Measurements from ENCODE around the gene RXRB. TPM values are rescaled to one million over a fixed set of nuclear protein-coding genes. Genes with fewer than 3 reads are reported as not detected.
A peak's percentile ranks its signal among the peaks of the same experiment; 100 is the strongest.
"Not testable (repeated sequence)": the region's sequence is repeated elsewhere in the genome, so short reads cannot be mapped to it uniquely, and the experiment has no call there.

RXRB gene
- total RNA-seq, 1 donor = 23.4 TPM

GRCh38 chr6:33164665-33165373, 35.6 kb downstream of the RXRB start:
- no peak for DNase-seq (ENCODE audit: low read depth in 2 of 3, low spot score in 2 of 3)

GRCh38 chr6:33164176-33164575, 36.3 kb downstream of the RXRB start:
- DNase-seq (ENCODE audit: low read depth in 2 of 3, low spot score in 2 of 3) = no peak

- no peak for DNase-seq (ENCODE audit: low read depth in 2 of 3, low spot score in 2 of 3)
Observed at GRCh38 chr6:33163540-33163939, 36.9 kb downstream of the RXRB start.

GRCh38 chr6:33161354-33162331, 38.8 kb downstream of the RXRB start:
- DNase-seq (ENCODE audit: low read depth in 2 of 3, low spot score in 2 of 3) = peak; percentile 63 to 77 (median 70)

GRCh38 chr6:33160728-33161344, 39.6 kb downstream of the RXRB start:
- DNase-seq (ENCODE audit: low read depth in 2 of 3, low spot score in 2 of 3) = peak in 2 of 3 donors; percentile 26 to 42

GRCh38 chr6:33160096-33160495, 40.4 kb downstream of the RXRB start:
- DNase-seq (ENCODE audit: low read depth in 2 of 3, low spot score in 2 of 3) = no peak

- no peak for DNase-seq (ENCODE audit: low read depth in 2 of 3, low spot score in 2 of 3)
Observed at GRCh38 chr6:33156964-33157363, 43.5 kb downstream of the RXRB start.

GRCh38 chr6:33156561-33156960, 43.9 kb downstream of the RXRB start:
- no peak for DNase-seq (ENCODE audit: low read depth in 2 of 3, low spot score in 2 of 3)

- DNase-seq (ENCODE audit: low read depth in 2 of 3, low spot score in 2 of 3) = no peak
Observed at GRCh38 chr6:33154349-33154748, 46.1 kb downstream of the RXRB start.

GRCh38 chr6:33151050-33151449, 49.4 kb downstream of the RXRB start:
- no peak for DNase-seq (ENCODE audit: low read depth in 2 of 3, low spot score in 2 of 3)

- DNase-seq (ENCODE audit: low read depth in 2 of 3, low spot score in 2 of 3) = not testable (repeated sequence)
Observed at GRCh38 chr6:33150560-33150959, 49.9 kb downstream of the RXRB start.

- DNase-seq (ENCODE audit: low read depth in 2 of 3, low spot score in 2 of 3) = peak in 2 of 3 donors; percentile 27 to 43
Observed at GRCh38 chr6:33147807-33148666, 52.4 kb downstream of the RXRB start.

- peak in 2 of 3 donors; percentile 71 to 82 for DNase-seq (ENCODE audit: low read depth in 2 of 3, low spot score in 2 of 3)
Observed at GRCh38 chr6:33144373-33144772, 56.1 kb downstream of the RXRB start.

Small RNAs within 50 kb of the gene (small RNA-seq; reads per million reads assigned to genes)
- gene MIR219A1 (3.7 reads per million, percentile 83 among the genes with 10 or more reads in this experiment), gene RNY4P10 (not detected)

Other genes with a start within 250 kb of the RXRB start
- gene HLA-DMA, start 247.6 kb downstream of the RXRB start, total RNA-seq = 156 TPM
- gene BRD2, start 232.1 kb downstream of the RXRB start, total RNA-seq = 191 TPM
- gene HLA-DOA, start 191.1 kb downstream of the RXRB start, total RNA-seq = 209 TPM
- gene HLA-DPA1, start 127.0 kb downstream of the RXRB start, total RNA-seq = 618 TPM
- 396 TPM for gene HLA-DPB1, start 124.7 kb downstream of the RXRB start, total RNA-seq
- 0.27 TPM for gene COL11A2, start 8.2 kb downstream of the RXRB start, total RNA-seq
- gene SLC39A7, start 202 bp upstream of the RXRB start, total RNA-seq = 29.9 TPM
- 55.7 TPM for gene HSD17B8, start 4.0 kb upstream of the RXRB start, total RNA-seq
- 40.4 TPM for gene RING1, start 7.8 kb upstream of the RXRB start, total RNA-seq
- gene VPS52, start 71.2 kb upstream of the RXRB start, total RNA-seq = 62.5 TPM
- gene RPS18, start 71.4 kb upstream of the RXRB start, total RNA-seq = 10,287 TPM
- gene B3GALT4, start 76.5 kb upstream of the RXRB start, total RNA-seq = 14.3 TPM
- 63.3 TPM for gene WDR46, start 88.6 kb upstream of the RXRB start, total RNA-seq
- gene PFDN6, start 88.9 kb upstream of the RXRB start, total RNA-seq = 7.5 TPM
- gene RGL2, start 98.3 kb upstream of the RXRB start, total RNA-seq = 35.5 TPM
- gene TAPBP, start 113.4 kb upstream of the RXRB start, total RNA-seq = 323 TPM
- gene ZBTB22, start 117.1 kb upstream of the RXRB start, total RNA-seq = 27.7 TPM
- 63.6 TPM for gene DAXX, start 122.3 kb upstream of the RXRB start, total RNA-seq
- 4.8 TPM for gene KIFC1, start 191.2 kb upstream of the RXRB start, total RNA-seq
- gene PHF1, start 210.3 kb upstream of the RXRB start, total RNA-seq = 22.9 TPM
- 109 TPM for gene CUTA, start 217.4 kb upstream of the RXRB start, total RNA-seq
- gene SYNGAP1, start 219.4 kb upstream of the RXRB start, total RNA-seq = 22.4 TPM